ENCODE measurements around the gene MR1.

The MR1 gene

DNA sequence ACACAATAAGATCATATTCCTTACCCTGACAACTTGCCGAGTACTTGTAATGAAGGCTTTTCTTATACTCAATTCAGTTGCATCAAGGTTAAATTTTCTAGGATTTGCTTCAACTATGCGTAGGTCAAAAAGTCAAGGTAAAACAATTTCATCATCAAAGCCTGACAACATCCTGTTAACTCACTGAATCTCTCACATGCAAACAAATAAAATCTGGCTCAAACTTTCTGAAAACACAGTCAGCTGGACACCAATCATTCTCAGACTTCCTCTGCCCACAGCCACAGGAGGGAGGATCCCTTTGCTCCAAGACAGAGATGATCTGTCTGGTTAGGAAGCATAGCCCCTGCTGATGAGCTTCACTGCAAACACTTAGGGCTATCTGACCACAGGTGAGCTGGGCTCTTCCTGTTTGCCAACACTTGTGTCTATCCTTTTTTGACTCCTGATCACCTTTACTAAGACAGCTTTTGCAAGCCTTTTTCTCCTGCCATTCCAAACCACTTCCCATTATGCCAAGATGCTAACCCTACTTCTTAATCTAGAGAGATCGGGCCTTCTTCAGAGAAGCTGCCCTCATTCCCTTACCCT is 31.1 kb upstream of the MR1 start:
- H3K4me3 ChIP-seq (ENCODE audit: low read depth, low read length) = no peak overlapping the region
- TF ChIP-seq, protein P1, sequence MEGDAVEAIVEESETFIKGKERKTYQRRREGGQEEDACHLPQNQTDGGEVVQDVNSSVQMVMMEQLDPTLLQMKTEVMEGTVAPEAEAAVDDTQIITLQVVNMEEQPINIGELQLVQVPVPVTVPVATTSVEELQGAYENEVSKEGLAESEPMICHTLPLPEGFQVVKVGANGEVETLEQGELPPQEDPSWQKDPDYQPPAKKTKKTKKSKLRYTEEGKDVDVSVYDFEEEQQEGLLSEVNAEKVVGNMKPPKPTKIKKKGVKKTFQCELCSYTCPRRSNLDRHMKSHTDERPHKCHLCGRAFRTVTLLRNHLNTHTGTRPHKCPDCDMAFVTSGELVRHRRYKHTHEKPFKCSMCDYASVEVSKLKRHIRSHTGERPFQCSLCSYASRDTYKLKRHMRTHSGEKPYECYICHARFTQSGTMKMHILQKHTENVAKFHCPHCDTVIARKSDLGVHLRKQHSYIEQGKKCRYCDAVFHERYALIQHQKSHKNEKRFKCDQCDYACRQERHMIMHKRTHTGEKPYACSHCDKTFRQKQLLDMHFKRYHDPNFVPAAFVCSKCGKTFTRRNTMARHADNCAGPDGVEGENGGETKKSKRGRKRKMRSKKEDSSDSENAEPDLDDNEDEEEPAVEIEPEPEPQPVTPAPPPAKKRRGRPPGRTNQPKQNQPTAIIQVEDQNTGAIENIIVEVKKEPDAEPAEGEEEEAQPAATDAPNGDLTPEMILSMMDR (IDR thresholded peaks at IDR 0.05; ENCODE audit: control insufficient read depth, extremely low read depth, insufficient read depth) = no peak
- DNase-seq (ENCODE audit: low read depth) = no peak

DNA sequence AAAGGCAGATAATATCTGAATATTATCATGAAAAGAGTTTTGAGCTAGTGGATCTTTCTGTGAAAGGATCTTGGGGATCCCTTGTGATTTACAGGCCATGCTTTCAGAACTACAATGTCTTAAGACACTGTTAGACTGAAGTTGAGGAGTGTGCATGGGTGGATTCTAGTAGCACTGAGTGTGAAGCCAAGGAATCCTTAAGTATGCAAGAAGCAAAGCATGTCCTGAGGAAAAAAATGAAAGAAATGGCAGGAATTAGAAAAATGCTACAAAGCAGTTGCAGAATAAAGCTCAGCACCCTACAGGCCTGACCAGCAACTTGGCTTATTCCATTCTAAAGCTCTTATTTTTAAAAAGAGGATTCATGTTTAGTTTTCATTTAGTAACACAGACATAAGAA is 23.0 kb upstream of the MR1 start:
- H3K4me3 ChIP-seq (ENCODE audit: low read depth, low read length) = no peak overlapping the region
- no peak for DNase-seq (ENCODE audit: low read depth)
- TF ChIP-seq, protein P1 (IDR thresholded peaks at IDR 0.05; ENCODE audit: control insufficient read depth, extremely low read depth, insufficient read depth) = no peak

DNA sequence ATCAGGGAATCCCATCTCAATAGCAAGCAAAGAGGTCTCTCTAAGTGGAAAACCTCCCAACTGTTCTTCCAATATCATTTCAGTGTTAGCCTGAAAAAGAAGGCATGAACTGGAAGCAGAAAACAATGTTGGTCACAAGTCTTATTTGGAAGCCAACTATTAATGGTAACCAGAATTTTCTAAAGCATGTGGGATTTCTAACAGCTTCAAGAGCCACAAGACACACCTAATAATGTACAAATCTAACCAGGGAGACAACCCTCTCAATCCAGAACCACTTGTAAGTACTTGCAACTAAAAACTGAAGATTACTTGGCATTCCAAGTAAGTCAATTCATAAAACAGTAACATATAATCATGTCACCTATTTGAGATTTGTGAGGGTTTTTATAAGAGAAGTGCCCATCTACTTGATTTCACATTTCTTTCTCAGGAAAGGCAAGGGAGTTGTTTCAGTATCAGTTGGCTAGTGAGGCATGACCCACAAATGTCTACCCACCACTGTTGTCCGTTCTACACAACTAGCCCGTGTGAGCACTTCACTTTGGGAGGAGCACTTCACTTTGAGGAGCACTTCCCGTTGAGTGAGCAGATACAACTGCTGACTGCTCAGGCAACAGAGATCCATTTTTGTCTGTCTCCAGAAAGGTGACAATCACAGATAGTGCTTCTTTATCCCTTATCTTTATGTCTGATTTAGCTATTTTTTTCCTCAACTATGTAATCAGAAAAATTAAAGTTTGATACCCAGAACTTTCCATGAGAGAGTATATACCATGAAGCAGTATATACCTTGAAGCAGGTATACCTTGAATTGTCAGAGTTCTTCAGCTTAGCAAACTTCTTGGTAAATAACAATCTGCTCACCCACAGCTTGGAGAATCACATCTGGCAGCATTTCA is 22.2 kb upstream of the MR1 start:
- no peak for DNase-seq (ENCODE audit: low read depth)
- no peak overlapping the region for H3K4me3 ChIP-seq (ENCODE audit: low read depth, low read length)
- TF ChIP-seq, protein P1 (IDR thresholded peaks at IDR 0.05; ENCODE audit: control insufficient read depth, extremely low read depth, insufficient read depth) = no peak

DNA sequence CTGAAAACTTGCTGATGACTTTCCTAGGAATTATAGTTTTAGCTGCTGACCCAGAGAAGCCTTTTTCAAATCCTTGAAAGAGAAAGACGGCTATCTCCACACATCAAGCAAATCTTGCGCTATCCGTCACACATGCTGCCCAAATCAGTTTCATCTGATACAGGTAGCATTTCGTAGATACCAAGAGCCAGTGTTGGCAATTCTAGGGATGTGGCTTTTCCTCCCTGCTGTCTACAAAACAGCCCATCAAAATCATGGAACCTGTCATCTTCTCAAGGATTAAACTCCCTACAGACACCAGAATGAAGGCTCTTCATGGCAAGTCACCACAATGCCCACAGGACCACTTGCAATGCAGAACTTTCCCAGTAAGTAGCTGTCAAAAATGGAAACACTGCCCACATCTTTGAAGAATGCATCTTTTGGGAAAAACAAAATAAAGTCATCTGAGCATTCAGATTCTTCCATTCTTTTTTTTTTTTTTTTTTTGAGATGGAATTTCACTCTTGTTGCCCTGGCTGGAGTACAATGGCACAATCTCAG is 21.5 kb upstream of the MR1 start:
- H3K4me3 ChIP-seq (ENCODE audit: low read depth, low read length) = no peak overlapping the region
- no peak for DNase-seq (ENCODE audit: low read depth)
- TF ChIP-seq, protein P1 (IDR thresholded peaks at IDR 0.05; ENCODE audit: control insufficient read depth, extremely low read depth, insufficient read depth) = no peak

DNA sequence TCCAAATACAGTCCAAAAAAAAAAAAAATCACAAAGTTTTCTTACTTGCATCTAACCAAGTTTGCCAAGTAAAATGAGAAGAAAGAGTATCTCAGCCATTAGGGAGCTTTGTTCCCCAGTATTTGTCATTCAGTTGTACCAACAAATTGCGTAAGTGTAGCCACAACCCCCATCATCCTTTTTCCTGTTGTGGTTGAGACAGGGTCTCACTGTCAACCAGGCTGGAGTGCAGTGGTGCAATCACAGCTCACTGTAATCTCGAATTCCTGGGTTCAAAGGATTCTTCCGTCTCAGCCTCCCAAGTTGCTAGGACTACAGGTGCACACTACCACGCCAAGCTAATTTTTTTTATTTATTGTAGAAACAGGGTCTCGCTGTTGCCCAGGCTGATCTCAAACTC is 20.6 kb upstream of the MR1 start:
- no peak overlapping the region for H3K4me3 ChIP-seq (ENCODE audit: low read depth, low read length)
- TF ChIP-seq, protein P1 (IDR thresholded peaks at IDR 0.05; ENCODE audit: control insufficient read depth, extremely low read depth, insufficient read depth) = no peak
- DNase-seq (ENCODE audit: low read depth) = no peak

DNA sequence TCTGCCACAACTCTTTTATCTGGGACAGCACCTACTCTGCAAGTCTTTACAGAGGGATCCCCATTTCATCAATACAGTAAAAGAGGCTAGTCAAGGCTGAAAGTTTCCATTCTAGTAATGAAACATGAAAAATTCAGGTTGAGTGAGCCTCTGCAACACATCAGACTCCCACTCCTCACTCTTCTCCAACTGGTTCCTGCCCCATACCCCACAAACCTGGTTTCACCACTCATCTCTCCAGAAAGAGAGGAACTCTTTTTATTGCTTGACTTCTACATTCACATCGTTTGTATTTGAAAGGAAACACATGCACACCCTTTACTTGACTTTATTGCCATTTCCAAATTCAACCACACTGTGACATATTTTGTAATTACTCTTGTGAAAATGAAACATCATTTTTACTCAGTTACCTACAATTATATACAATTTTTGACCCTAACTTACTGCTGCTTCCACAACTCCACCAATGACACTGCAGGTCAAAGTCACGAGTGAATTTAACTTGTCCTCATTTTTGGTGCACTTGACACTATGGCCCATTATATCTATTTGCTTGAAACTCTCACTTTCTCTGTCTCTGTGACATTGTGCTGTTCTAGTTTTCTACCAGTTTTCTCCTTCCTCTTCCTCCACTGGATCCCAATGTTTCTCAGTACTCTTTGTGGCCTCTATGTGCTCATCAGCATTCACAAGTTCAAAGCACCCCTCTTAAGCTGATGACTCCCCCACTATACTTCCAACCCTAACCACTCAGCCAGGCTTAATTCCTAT is 19.1 kb upstream of the MR1 start:
- TF ChIP-seq, protein P1 (IDR thresholded peaks at IDR 0.05; ENCODE audit: control insufficient read depth, extremely low read depth, insufficient read depth) = no peak
- no peak for DNase-seq (ENCODE audit: low read depth)
- H3K4me3 ChIP-seq (ENCODE audit: low read depth, low read length) = no peak overlapping the region

Measured in LNCaP clone FGC (cell line).